Fibroblast of the aortic adventitia (primary cell): ENCODE data around the gene MRPL50. TPM values are rescaled to one million over a fixed set of nuclear protein-coding genes. Genes with fewer than 3 reads are reported as not detected.

Experiments used
- DNase-seq: peaks from one replicate; pipeline ENCODE4 v3.0.0-alpha.2; 2010; ENCODE audit warnings: low read depth
- H3K4me3 ChIP-seq: 2 replicates; pipeline ENCODE4 v1.5.1; 2011; ENCODE audit warnings: low read depth, mild to moderate bottlenecking, control low read depth, low read length, moderate library complexity
- total RNA-seq: library from RNA; depleted of rRNA; stranded (reverse); fragments of >200 nt; gene quantifications from 2 replicates; pipeline ENCODE4 v1.2.3, GENCODE V29; 2012; ENCODE audit warnings: low replicate concordance
- TF ChIP-seq, protein P1 (sequence below): IDR thresholded peaks from 2 replicates; pipeline ENCODE4 v1.5.1; 2011; ENCODE audit warnings: mild to moderate bottlenecking, low read length, control low read depth, inconsistent platforms; ENCODE audit not compliant: insufficient read depth

MRPL50 gene
- total RNA-seq, 1 donor: 14.0 TPM

DNA sequence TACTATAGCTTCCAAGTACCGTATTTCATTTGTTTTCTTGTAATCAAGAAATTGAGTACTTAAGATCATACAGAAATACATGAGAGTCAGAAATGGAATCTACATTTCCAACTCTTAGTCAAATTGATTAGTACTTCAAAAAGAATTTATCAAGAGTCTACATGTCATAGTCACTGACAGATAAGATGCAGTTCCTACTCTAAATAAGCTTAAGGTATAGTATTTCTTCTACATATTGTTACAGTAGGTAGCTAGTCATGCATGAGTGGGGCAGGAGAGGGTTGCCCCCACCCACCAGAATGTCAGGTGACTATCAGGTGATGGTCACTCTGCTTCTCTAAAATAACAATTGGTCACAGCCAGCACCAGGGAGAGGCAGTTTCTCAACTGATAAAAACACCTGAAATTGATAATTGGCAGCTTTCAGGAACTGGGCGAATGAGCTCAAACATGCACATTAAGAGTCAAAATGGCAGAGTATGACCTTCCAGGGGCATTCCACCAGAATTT lies 16.5 kb downstream of the MRPL50 start:
- TF ChIP-seq, protein P1, sequence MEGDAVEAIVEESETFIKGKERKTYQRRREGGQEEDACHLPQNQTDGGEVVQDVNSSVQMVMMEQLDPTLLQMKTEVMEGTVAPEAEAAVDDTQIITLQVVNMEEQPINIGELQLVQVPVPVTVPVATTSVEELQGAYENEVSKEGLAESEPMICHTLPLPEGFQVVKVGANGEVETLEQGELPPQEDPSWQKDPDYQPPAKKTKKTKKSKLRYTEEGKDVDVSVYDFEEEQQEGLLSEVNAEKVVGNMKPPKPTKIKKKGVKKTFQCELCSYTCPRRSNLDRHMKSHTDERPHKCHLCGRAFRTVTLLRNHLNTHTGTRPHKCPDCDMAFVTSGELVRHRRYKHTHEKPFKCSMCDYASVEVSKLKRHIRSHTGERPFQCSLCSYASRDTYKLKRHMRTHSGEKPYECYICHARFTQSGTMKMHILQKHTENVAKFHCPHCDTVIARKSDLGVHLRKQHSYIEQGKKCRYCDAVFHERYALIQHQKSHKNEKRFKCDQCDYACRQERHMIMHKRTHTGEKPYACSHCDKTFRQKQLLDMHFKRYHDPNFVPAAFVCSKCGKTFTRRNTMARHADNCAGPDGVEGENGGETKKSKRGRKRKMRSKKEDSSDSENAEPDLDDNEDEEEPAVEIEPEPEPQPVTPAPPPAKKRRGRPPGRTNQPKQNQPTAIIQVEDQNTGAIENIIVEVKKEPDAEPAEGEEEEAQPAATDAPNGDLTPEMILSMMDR: no peak
- H3K4me3 ChIP-seq: no peak overlapping the region
- DNase-seq: no peak

DNA sequence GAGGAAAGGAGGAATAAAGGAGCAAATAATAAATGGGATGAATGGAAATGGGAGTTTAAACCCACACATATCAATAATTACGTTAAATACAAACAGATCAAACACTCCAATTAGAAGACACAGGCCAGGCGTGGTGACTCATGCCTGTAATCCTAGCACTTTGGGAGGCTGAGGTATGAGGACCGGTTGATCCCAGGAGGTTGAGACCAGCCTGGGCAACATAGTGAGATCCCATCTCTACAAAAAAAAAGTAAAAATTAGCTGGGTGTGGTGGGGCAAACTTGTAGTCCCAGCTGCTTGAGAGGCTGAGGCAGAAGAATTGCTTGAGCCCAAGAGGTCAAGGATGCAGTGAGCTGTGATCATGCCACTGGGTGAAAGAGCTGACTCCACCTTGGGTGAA lies 17.3 kb downstream of the MRPL50 start:
- DNase-seq: no peak
- no peak overlapping the region for H3K4me3 ChIP-seq
- TF ChIP-seq, protein P1: no peak

DNA sequence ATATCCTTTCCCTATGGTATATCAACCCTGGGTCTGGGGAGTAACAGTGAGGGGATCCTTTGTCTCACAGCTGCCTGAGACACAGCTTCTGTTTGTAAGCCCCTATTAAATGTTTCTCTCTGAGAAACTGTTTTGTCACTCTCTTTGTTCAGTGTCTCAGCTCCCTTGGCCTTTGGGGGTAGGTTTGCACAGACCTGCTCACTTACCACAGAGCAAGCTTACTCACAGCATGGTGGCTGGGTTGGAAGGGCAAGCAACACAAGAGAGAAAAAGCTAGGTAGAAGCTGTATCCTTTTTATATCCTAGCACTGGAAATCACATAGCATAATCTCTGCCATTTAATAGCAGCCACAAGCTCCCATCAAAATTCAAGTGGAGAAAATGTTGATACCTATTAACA lies 18.1 kb downstream of the MRPL50 start:
- no peak overlapping the region for H3K4me3 ChIP-seq
- TF ChIP-seq, protein P1: no peak
- no peak for DNase-seq

DNA sequence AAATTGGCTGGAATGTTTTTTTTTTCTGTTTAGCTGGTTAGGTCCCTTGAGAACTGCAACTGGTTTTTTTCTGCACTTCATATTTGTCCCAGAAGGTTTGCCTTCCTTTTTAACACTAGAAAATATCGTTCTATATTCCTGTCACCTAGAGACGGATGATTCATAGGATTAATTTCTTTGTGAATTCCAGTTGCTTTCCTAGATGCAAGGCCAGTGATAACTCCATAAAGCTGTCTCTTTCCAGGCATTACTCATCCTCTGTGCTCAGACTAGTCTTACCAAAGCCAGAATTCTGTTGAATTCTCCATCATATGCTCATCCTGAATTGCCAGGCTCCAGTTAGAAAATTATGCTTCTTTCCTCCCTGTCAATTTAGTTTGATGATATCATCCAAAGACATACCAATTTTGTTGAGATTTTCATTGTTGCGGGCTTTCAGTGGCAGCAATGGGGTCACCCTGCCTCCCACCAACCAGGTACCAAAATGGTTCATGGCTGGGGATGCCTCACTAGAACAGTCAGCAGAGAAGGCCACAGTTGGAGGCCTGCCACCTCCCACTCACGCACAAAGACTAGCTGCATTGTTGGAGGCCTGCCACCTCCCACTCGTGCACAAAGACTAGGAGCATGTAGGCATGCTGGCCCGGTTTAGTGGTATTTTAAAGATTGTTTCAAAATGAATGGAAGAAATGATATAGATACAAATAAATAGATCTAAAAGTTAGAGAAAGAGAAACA lies 22.1 kb downstream of the MRPL50 start:
- no peak overlapping the region for H3K4me3 ChIP-seq
- peak; percentile 75 for DNase-seq
- TF ChIP-seq, protein P1: no peak

DNA sequence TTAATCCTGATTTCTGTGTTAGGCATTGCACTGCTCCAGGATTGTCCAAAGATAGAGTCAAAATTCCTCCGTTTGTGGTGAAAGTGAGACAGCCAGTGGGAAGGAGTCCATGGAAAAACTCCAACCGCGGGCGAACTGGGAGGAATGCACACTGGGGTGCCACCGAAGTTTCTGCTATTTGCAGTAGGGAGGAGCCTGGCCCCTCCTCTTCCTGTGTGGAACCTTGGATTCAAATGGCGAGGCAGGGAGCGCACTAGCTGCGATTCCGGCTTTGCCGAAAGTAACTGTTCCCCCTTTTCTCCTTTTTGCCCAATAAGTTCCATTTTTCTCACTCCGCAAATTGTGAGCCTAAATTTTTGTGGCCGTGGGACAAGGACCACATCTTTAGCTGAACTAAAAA lies 22.9 kb downstream of the MRPL50 start:
- no peak for DNase-seq
- TF ChIP-seq, protein P1: no peak
- no peak overlapping the region for H3K4me3 ChIP-seq

DNA sequence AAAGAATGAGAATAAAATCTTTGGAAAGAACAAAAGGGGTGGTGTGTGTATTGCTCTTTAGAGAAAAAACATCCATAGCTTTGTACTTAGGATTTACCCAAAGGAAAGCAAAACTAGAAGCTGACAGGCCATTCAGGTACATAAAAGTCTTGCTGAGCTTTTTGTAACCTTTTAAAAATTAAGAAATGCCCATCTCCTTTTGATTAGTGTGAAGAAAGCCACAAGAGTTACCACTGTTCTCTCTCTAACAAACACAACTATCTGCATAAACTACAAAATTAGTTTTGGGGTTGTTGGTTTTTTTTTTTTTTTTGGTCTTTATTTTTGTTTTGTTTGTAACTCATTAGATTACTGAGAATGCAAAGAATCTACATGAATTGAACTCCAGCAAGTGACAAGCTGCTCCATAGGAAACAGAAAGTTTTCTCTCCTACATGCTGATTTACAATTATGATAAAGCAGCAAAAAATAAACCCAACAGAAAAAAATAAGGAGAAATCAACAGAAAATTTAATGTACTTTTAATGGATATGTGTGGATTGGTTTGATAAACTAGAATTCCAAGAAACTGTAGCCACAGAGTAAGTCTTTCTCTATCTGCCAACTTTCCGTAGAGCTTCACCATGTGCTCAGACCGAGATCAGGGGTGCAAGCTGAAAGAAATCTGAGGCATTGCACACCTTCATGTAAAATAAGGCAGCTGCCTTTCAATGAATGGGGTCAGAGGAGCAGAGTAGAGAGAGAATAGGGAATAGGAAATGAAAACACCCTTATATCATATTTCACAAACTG lies 25.9 kb downstream of the MRPL50 start:
- no peak overlapping the region for H3K4me3 ChIP-seq
- TF ChIP-seq, protein P1: no peak
- no peak for DNase-seq
